Coronary artery (tissue), 2 donors: ENCODE results near the gene TSPYL1.
"Not testable (repeated sequence)": the region's sequence is repeated elsewhere in the genome, so short reads cannot be mapped to it uniquely, and the experiment has no call there.

Experiments used
- DNase-seq: peaks from one replicate; pipeline ENCODE4 v3.0.0-alpha.2; 2017; ENCODE audit warnings: low spot score
- H3K27ac ChIP-seq, 2 donors: fragments of 200-600 bp; sonication (generic); one replicate each; pipeline ENCODE4 v1.5.1; 2016 to 2019
- H3K4me3 ChIP-seq: fragments of 200-600 bp; sonication (generic); 2 replicates; pipeline ENCODE4 v1.5.1; 2016; ENCODE audit warnings: mild to moderate bottlenecking, moderate library complexity
- CTCF ChIP-seq: fragments of 200-600 bp; sonication (generic); IDR thresholded peaks from one replicate; pipeline ENCODE4 v1.5.1; 2019; ENCODE audit warnings: antibody characterized with exemption

TSPYL1 gene

GRCh38 chr6:116279232-116280160 lies at the start of gene TSPYL1:
TSS of gene TSPYL1 (minus strand) at chr6:116279930. CDS start at chr6:116279830, 100 bp downstream.
- no peak for TF ChIP-seq CTCF
- peak within 1 kb of the TSS; percentile 97 for H3K4me3 ChIP-seq
- peak; percentile 97 for DNase-seq
- H3K27ac ChIP-seq: peak within 1 kb of the TSS; percentile 97 to 99

- no peak overlapping the region for H3K27ac ChIP-seq
- H3K4me3 ChIP-seq: no peak overlapping the region
- DNase-seq: no peak
- no peak for TF ChIP-seq CTCF
Observed at GRCh38 chr6:116329156-116329555, 49.4 kb upstream of the TSPYL1 start.

- no peak for DNase-seq
- Histone ChIP-seq H3K27ac (peak overlapping the region in 1 of 2 donors; percentile 25), H3K4me3 (no peak overlapping the region)
- TF ChIP-seq CTCF: no peak
Observed at GRCh38 chr6:116328528-116328903, 48.8 kb upstream of the TSPYL1 start.

GRCh38 chr6:116327803-116328527 lies 48.2 kb upstream of the TSPYL1 start:
- peak overlapping the region in 1 of 2 donors; percentile 25 for H3K27ac ChIP-seq
- TF ChIP-seq CTCF: no peak
- H3K4me3 ChIP-seq: no peak overlapping the region
- DNase-seq: no peak

GRCh38 chr6:116326996-116327395 lies 47.3 kb upstream of the TSPYL1 start:
- no peak for TF ChIP-seq CTCF
- DNase-seq: no peak
- Histone ChIP-seq H3K4me3 (no peak overlapping the region), H3K27ac (peak overlapping the region; percentile 28 to 51)

GRCh38 chr6:116326181-116326671 lies 46.5 kb upstream of the TSPYL1 start:
- H3K4me3 ChIP-seq: peak overlapping the region; percentile 10
- no peak for DNase-seq
- no peak for TF ChIP-seq CTCF
- peak overlapping the region; percentile 28 to 51 for H3K27ac ChIP-seq

GRCh38 chr6:116325634-116326132 lies 46.0 kb upstream of the TSPYL1 start:
- not testable (repeated sequence) for H3K4me3 ChIP-seq, DNase-seq
- peak overlapping the region in 1 of 2 donors; percentile 51 for H3K27ac ChIP-seq
